H1 (cell line): ENCODE measurements around the gene AFF4. TPM values are rescaled to one million over a fixed set of nuclear protein-coding genes. Genes with fewer than 3 reads are reported as not detected.
"Not testable (repeated sequence)": the region's sequence is repeated elsewhere in the genome, so short reads cannot be mapped to it uniquely, and the experiment has no call there.

Experiments
- CTCF ChIA-PET: fragments of 300-600 bp; sonication (Branson Sonifier 250); formaldehyde crosslinking; loops from one replicate; lab custom pipeline; 2021; ENCODE audit not compliant: partially characterized antibody; lab: Charles Lee
- POLR2A ChIA-PET: fragments of 300-600 bp; sonication (Branson Sonifier 250); formaldehyde crosslinking; loops from one replicate; lab custom pipeline; 2021; ENCODE audit warnings: inconsistent platforms; ENCODE audit not compliant: partially characterized antibody; lab: Charles Lee
- DNase-seq, 2 experiments: peaks; one replicate each; pipeline versions ENCODE4 v3.0.0 to v3.0.0-alpha.2; 2010 to 2022; ENCODE audit warnings: low spot score in 2 of 2, low read depth in 1 of 2, mixed read lengths in 1 of 2
- FAIRE-seq: peaks from 2 replicates; lab custom pipeline; 2011; peaks lifted over from hg19 to GRCh38; lab: Jason Lieb, UNC
- H2AFZ ChIP-seq: 2 replicates; pipeline ENCODE4 v1.8.1; 2012; ENCODE audit warnings: low read length, inconsistent platforms
- H2AK5ac ChIP-seq: 2 replicates; pipeline ENCODE4 v1.6.1; 2013; ENCODE audit warnings: low read depth, low read length
- H2BK120ac ChIP-seq: replicated peaks from 2 replicates; pipeline ENCODE3; 2013; ENCODE audit warnings: low read depth, low read length, inconsistent platforms
- H2BK12ac ChIP-seq: 2 replicates; pipeline ENCODE4 v1.6.1; 2013; ENCODE audit warnings: low read depth, low read length
- H2BK15ac ChIP-seq: 2 replicates; pipeline ENCODE4 v1.6.1; 2013; ENCODE audit warnings: low read length
- H2BK20ac ChIP-seq: 2 replicates; pipeline ENCODE4 v1.6.1; 2013; ENCODE audit warnings: low read length
- H2BK5ac ChIP-seq: 2 replicates; pipeline ENCODE4 v1.6.1; 2013; ENCODE audit warnings: low read depth, low read length
- H3K14ac ChIP-seq: 2 replicates; pipeline ENCODE4 v1.6.1; 2013; ENCODE audit warnings: inconsistent platforms; ENCODE audit not compliant: insufficient read length
- H3K18ac ChIP-seq: 2 replicates; pipeline ENCODE4 v1.6.1; 2013; ENCODE audit warnings: low read length; ENCODE audit errors: extremely low read depth
- H3K23ac ChIP-seq: 2 replicates; pipeline ENCODE4 v1.6.1; 2013; ENCODE audit warnings: inconsistent platforms; ENCODE audit not compliant: insufficient read length
- H3K23me2 ChIP-seq: 2 replicates; pipeline ENCODE4 v1.6.1; 2013; ENCODE audit warnings: low read depth, low read length
- H3K27ac ChIP-seq: 2 replicates; pipeline ENCODE4 v1.6.1; 2011; ENCODE audit warnings: low read depth, low read length, inconsistent platforms
- H3K27me3 ChIP-seq, 4 experiments: replicated peaks in 1 of 4; 1 replicate in 1 of 4; 2 replicates in 3 of 4; pipeline versions ENCODE4 v1.6.1 to v1.8.1; 2011 to 2013; ENCODE audit warnings: low read length in 3 of 4, mild to moderate bottlenecking in 3 of 4, inconsistent platforms in 2 of 4, mixed read lengths in 2 of 4, moderate library complexity in 1 of 4; ENCODE audit not compliant: control insufficient read depth in 3 of 4, insufficient read depth in 3 of 4; ENCODE audit errors: extremely low read depth in 1 of 4
- H3K36me3 ChIP-seq, 4 experiments: 2 replicates each; pipeline versions ENCODE4 v1.6.1 to v1.8.1; 2011 to 2013; ENCODE audit warnings: mild to moderate bottlenecking in 4 of 4, low read length in 3 of 4, moderate library complexity in 2 of 4, control low read depth in 1 of 4, inconsistent platforms in 1 of 4; ENCODE audit not compliant: insufficient read depth in 4 of 4, control insufficient read depth in 2 of 4
- H3K4ac ChIP-seq: replicated peaks from 2 replicates; pipeline ENCODE3; 2013; ENCODE audit warnings: low read length, low read depth, mixed read lengths, inconsistent platforms; ENCODE audit not compliant: insufficient read length
- H3K4me1 ChIP-seq, 4 experiments: replicated peaks in 1 of 4; 1 replicate in 1 of 4; 2 replicates in 3 of 4; pipeline versions ENCODE4 v1.6.1 to v1.8.1; 2011 to 2013; ENCODE audit warnings: low read length in 3 of 4, inconsistent platforms in 2 of 4, mixed read lengths in 1 of 4; ENCODE audit not compliant: insufficient read depth in 4 of 4, control insufficient read depth in 3 of 4
- H3K4me2 ChIP-seq, 2 experiments: 2 replicates each; pipeline versions ENCODE4 v1.6.1 to v1.8.1; 2011 to 2013; ENCODE audit warnings: low read depth in 2 of 2, low read length in 2 of 2, control low read depth in 1 of 2, inconsistent platforms in 1 of 2, mild to moderate bottlenecking in 1 of 2; ENCODE audit not compliant: insufficient read depth in 1 of 2
- H3K4me3 ChIP-seq, 4 experiments: fragments of 200-600, 300-600 bp in 1 of 4; sonication (generic), shearing (Covaris generic), sonication (Bioruptor Twin) in 1 of 4; 2 replicates each; pipeline versions ENCODE4 v1.5.1 to v1.8.1; 2011 to 2016; ENCODE audit warnings: low read length in 4 of 4, low read depth in 3 of 4, control low read depth in 2 of 4, inconsistent platforms in 2 of 4, mild to moderate bottlenecking in 2 of 4, mixed read lengths in 1 of 4, moderate library complexity in 1 of 4; ENCODE audit not compliant: insufficient read depth in 2 of 4; ENCODE audit errors: extremely low read depth in 1 of 4
- H3K56ac ChIP-seq: replicated peaks from 2 replicates; pipeline ENCODE3; 2013; ENCODE audit warnings: low read depth, mild to moderate bottlenecking, mixed read lengths, low read length, inconsistent platforms; ENCODE audit not compliant: insufficient read length
- H3K79me1 ChIP-seq: 2 replicates; pipeline ENCODE4 v1.6.1; 2013; ENCODE audit warnings: low read depth, low read length, control low read depth
- H3K79me2 ChIP-seq, 2 experiments: 2 replicates each; pipeline versions ENCODE4 v1.6.1 to v1.8.1; 2012 to 2013; ENCODE audit warnings: low read length in 2 of 2, mild to moderate bottlenecking in 2 of 2, inconsistent platforms in 1 of 2; ENCODE audit not compliant: insufficient read depth in 2 of 2, control insufficient read depth in 1 of 2
- H3K9ac ChIP-seq, 4 experiments: replicated peaks in 1 of 4; 1 replicate in 1 of 4; 2 replicates in 3 of 4; pipeline versions ENCODE4 v1.6.1 to v1.8.1; 2011 to 2013; ENCODE audit warnings: low read depth in 3 of 4, low read length in 3 of 4, control low read depth in 2 of 4, mild to moderate bottlenecking in 2 of 4, moderate library complexity in 2 of 4, inconsistent platforms in 1 of 4; ENCODE audit errors: extremely low read depth in 1 of 4
- H3K9me3 ChIP-seq, 2 experiments: 2 replicates each; pipeline versions ENCODE4 v1.6.1 to v1.8.1; 2012 to 2013; ENCODE audit warnings: mild to moderate bottlenecking in 2 of 2, moderate library complexity in 2 of 2, control low read depth in 1 of 2, inconsistent platforms in 1 of 2, low read depth in 1 of 2, low read length in 1 of 2, mixed read lengths in 1 of 2; ENCODE audit not compliant: insufficient read depth in 2 of 2
- H4K20me1 ChIP-seq, 2 experiments: replicated peaks in 1 of 2; 2 replicates each; pipeline versions ENCODE3 to v1.8.1; 2011 to 2013; ENCODE audit warnings: inconsistent platforms in 2 of 2, low read length in 2 of 2, mild to moderate bottlenecking in 1 of 2; ENCODE audit not compliant: insufficient read depth in 2 of 2, control insufficient read depth in 1 of 2
- H4K5ac ChIP-seq: 2 replicates; pipeline ENCODE4 v1.6.1; 2013; ENCODE audit warnings: low read length, low read depth, mixed read lengths, inconsistent platforms; ENCODE audit not compliant: insufficient read length
- H4K8ac ChIP-seq: 2 replicates; pipeline ENCODE4 v1.8.0; 2013; ENCODE audit warnings: mild to moderate bottlenecking, moderate library complexity, low read length, inconsistent platforms; ENCODE audit not compliant: insufficient read depth; ENCODE audit errors: extremely low read depth
- H4K91ac ChIP-seq: replicated peaks from 2 replicates; pipeline ENCODE3; 2013; ENCODE audit warnings: low read length, mixed read lengths, inconsistent platforms; ENCODE audit not compliant: insufficient read length
- NRF1 ChIP-seq: IDR thresholded peaks from 2 replicates; pipeline ENCODE4 v1.6.1; 2011; ENCODE audit warnings: mild to moderate bottlenecking, low read depth, low read length, improper control_type of control experiment
- ZNF274 ChIP-seq: IDR thresholded peaks from 2 replicates; pipeline ENCODE4 v1.7.0; 2012; ENCODE audit warnings: low read length, borderline replicate concordance; ENCODE audit errors: extremely low read depth
- WGBS, 2 experiments: shearing (Covaris generic) in 1 of 2; methylation state at CpG; one replicate each; pipeline versions ENCODE4 v1.1.6 to v1.1.7; 2013 to 2015; ENCODE audit warnings: low lambda C conversion rate in 2 of 2, mixed read lengths in 2 of 2, inconsistent platforms in 1 of 2, low coverage in 1 of 2, missing lambda C conversion rate in 1 of 2; ENCODE audit not compliant: insufficient replicate concordance in 2 of 2, insufficient coverage in 1 of 2, insufficient read length in 1 of 2; ENCODE audit errors: extremely low coverage in 1 of 2, missing lambda C conversion rate in 1 of 2; 5-methylcytosine and 5-hydroxymethylcytosine counted together
- polyA plus RNA-seq, 7 experiments: library from polyadenylated mRNA; depleted of rRNA in 3 of 7; stranded (reverse) in 5 of 7; unstranded in 2 of 7; fragments of >200 nt in 5 of 7; fragments of 200-250 nt in 2 of 7; gene quantifications; 1 replicate in 5 of 7; 2 replicates in 1 of 7; 4 replicates in 1 of 7; pipeline versions ENCODE4 v1.2.1 to v1.2.3, GENCODE V29; 2011 to 2013; ENCODE audit warnings: missing spikeins in 2 of 7, mixed read lengths in 2 of 7
- total RNA-seq: library from RNA; stranded (reverse); fragmentation: NEBNext Ultra II Directional; extraction: Animal tissue kit (Norgen Biotek cat#: 25700); gene quantifications from 2 replicates; pipeline ENCODE4 v1.2.1, GENCODE V29; 2021

Gene AFF4
- total and polyA plus RNA-seq, 2 of the 8 experiments (the other 6 are each of a cell fraction or from before 2014, with no cell fraction given) = 12.0 to 61.4 TPM

- TF ChIP-seq NRF1 (no peak), ZNF274 (no peak)
- TF ChIP-seq, all 59 proteins: peak for 21
Measured at GRCh38 chr5:132963171-132964104, at the start of gene AFF4 (continued).

GRCh38 chr5:133008455-133008854, 45.0 kb upstream of the AFF4 start:
- H4K8ac ChIP-seq, H3K4me2 ChIP-seq, H2BK20ac ChIP-seq, H3K79me1 ChIP-seq, H3K4me1 ChIP-seq, H2BK12ac ChIP-seq, H3K56ac ChIP-seq, DNase-seq, H2BK15ac ChIP-seq, FAIRE-seq, H4K91ac ChIP-seq, H3K23me2 ChIP-seq, H3K4me3 ChIP-seq, H3K23ac ChIP-seq, H3K14ac ChIP-seq, H3K27ac ChIP-seq, H2AFZ ChIP-seq, H2BK5ac ChIP-seq, H3K9ac ChIP-seq, H4K5ac ChIP-seq, POLR2A ChIA-PET, H3K9me3 ChIP-seq, H3K79me2 ChIP-seq, H3K36me3 ChIP-seq, H3K4ac ChIP-seq, H2BK120ac ChIP-seq, H3K27me3 ChIP-seq, H3K18ac ChIP-seq, H4K20me1 ChIP-seq, H2AK5ac ChIP-seq: not testable (repeated sequence)
- CTCF ChIA-PET = interaction anchor here (1.3 kb wide), 1 partner anchor 8 kb away, joined by 3 read pairs; no protein-coding TSS in a partner anchor
- 96% methylated on average over 2 of the region's 6 CpGs; no CpG with 5 or more reads in 1 of the 2 experiments for WGBS, 2 experiments
